Measurements from ENCODE around the gene BTNL2.
"Not testable (repeated sequence)": the region's sequence is repeated elsewhere in the genome, so short reads cannot be mapped to it uniquely, and the experiment has no call there.

Gene BTNL2

DNA sequence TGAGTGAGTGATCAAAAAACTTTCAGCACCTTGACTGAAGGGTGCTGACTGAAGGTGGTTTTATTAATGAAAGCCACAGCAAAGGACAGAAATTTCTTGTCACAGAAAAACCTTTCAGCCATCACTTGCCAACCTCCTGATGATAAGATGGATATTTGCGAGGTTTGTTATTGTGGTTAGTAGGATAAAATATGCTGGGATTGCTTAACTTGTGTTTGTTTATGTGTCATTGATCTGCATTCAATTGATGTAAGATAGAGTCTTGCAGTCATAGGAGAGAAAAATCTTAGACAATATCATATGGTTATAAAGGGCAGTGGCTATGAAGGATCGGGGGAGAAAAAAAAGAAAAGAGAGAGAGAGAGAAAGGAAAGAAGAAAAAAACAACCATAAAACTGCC lies 36.5 kb downstream of the BTNL2 start:
- DNase-seq (ENCODE audit: low spot score): no peak

DNA sequence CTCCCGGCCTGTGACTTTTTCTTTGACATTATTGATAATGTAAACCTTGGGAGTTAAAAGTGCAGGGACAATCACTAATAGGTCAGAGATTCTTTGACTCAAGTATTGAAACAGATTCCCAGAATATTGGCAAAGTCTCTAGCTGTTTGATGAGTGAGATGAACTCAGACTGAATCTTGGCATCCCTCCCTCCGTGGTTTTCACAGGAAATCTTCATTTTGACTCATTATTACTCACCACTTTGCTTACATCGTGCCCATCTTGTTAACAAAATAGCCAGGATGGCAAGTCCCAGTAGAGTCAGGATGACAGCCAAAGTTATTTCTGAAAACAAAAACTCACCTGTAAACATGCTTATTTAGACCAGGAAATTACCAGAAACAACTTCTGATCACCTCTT lies 37.3 kb downstream of the BTNL2 start:
- DNase-seq (ENCODE audit: low spot score): no peak

DNA sequence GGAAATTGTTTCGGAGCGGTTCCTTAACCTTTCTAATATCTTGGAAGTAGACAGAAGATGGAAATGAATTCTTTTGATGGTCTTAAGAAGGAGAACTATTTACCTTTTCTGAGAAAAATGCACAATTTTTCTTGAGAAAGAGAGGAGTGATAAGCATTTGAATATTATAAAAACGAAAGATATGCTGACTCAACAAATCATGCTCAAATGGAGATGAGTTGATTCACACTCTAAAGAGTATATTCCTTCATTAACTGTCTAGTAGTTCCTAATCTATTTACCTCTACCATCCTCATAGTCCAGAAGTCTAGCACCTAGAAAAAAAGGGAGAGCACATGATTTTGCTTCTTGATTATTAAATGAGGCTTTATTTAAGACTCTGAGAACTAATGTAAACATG lies 39.3 kb downstream of the BTNL2 start:
- DNase-seq (ENCODE audit: low spot score): no peak

DNA sequence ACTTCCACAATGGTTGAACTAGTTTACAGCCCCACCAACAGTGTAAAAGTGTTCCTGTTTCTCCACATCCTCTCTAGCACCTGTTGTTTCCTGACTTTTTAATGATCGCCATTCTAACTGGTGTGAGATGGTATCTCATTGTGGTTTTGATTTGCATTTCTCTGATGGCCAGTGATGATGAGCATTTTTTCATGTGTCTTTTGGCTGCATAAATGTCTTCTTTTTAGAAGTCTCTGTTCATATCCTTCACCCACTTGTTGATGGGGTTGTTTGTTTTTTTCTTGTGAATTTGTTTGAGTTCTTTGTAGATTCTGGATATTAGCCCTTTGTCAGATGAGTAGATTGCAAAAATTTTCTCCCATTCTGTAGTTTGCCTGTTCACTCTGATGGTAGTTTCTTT lies 47.8 kb downstream of the BTNL2 start:
- DNase-seq (ENCODE audit: low spot score): not testable (repeated sequence)

DNA sequence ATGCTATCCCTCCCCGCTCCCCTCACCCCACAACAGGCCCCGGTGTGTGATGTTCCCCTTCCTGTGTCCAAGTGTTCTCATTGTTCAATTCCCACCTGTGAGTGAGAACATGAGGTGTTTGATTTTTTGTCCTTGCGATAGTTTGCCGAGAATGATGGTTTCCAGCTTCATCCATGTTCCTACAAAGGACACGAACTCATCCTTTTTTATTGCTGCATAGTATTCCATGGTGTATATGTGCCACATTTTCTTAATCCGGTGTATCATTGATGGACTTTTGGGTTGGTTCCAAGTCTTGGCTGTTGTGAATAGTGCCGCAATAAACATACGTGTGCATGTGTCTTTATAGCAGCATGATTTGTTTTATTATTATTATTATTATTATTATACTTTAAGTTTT lies 48.4 kb downstream of the BTNL2 start:
- not testable (repeated sequence) for DNase-seq (ENCODE audit: low spot score)

DNA sequence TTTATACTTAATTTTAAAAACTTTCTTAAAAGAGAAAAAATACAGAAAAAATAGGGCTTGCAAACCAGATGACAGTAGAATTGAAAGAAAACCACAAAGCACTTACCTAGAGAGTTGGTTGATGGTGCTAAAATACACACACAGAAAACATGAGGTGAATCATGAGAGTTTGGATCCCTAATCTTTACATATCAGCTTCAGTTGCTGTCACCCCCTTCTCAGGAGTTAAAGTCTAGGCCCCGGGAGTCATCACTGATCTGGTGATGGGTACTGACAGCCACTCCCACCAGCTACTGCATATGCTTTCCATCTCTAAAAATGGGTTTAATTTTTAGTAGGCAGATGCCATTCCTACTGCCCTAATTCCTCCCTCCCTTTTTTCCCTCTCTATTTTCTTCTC lies 52.0 kb downstream of the BTNL2 start:
- no peak for DNase-seq (ENCODE audit: low spot score)

DNA sequence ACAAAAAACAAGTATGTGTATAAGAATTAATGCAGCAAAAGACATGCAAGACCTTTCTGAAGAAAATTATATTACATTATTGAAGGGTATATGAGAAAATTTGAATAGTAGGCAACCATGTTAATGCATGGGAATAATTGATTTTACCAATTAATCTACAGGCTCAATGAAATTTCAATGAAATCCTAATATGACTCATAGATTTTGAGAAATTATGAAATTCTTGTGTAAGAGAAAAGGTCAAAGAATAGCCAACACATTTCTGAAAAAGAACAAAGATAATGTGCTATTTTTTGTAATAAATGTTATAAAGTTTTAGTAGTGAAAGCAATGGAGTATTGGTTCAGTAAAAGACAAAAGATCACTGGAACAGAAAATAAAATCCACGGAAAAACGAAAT lies 53.6 kb downstream of the BTNL2 start:
- no peak for DNase-seq (ENCODE audit: low spot score)

Measured in CD4-positive, alpha-beta T cell treated with Interleukin-6 at 100 ng/mL for 8 hours (primary cell).